GM23338 (cell line): Measurements from ENCODE around the gene IQGAP1. TPM values are rescaled to one million over a fixed set of nuclear protein-coding genes. Genes with fewer than 3 reads are reported as not detected.
A peak's percentile ranks its signal among the peaks of the same experiment; 100 is the strongest.

Experiments used
- ATAC-seq: fragments of 200-7000 bp; cut with Tn5 transposase; 3 replicates; pipeline ENCODE4 v1.9.1; 2020
- DNase-seq: peaks from one replicate; pipeline ENCODE4 v3.0.0-alpha.2; 2015; ENCODE audit warnings: low spot score
- H2AFZ ChIP-seq: fragments of 200-600 bp; sonication (generic); 2 replicates; pipeline ENCODE4 v1.8.0; 2016; ENCODE audit warnings: antibody characterized with exemption, mild to moderate bottlenecking, moderate library complexity
- H3F3A ChIP-seq: fragments of 200-600 bp; sonication (generic); replicated peaks from 2 replicates; pipeline ENCODE4 v1.8.0; 2017; ENCODE audit warnings: antibody characterized with exemption, mixed run types, low read depth
- H3K27ac ChIP-seq: fragments of 200-600 bp; sonication (generic); 2 replicates; pipeline ENCODE4 v1.6.1; 2016; ENCODE audit warnings: low read depth
- H3K27me3 ChIP-seq: fragments of 200-600 bp; sonication (generic); 2 replicates; pipeline ENCODE4 v1.8.0; 2016; ENCODE audit warnings: mild to moderate bottlenecking, mixed run types, moderate library complexity; ENCODE audit not compliant: insufficient read depth
- H3K36me3 ChIP-seq: fragments of 200-600 bp; sonication (generic); 2 replicates; pipeline ENCODE4 v1.8.0; 2016; ENCODE audit warnings: mild to moderate bottlenecking; ENCODE audit not compliant: insufficient read depth
- H3K4me1 ChIP-seq: fragments of 200-600 bp; sonication (generic); 2 replicates; pipeline ENCODE4 v1.8.0; 2016; ENCODE audit warnings: mild to moderate bottlenecking, moderate library complexity; ENCODE audit not compliant: insufficient read depth
- H3K4me2 ChIP-seq: fragments of 200-600 bp; sonication (generic); 2 replicates; pipeline ENCODE4 v1.7.1; 2017; ENCODE audit warnings: mixed run types
- H3K4me3 ChIP-seq: fragments of 200-600 bp; sonication (generic); 2 replicates; pipeline ENCODE4 v1.6.1; 2016; ENCODE audit warnings: mixed run types
- H3K79me2 ChIP-seq: fragments of 200-600 bp; sonication (generic); replicated peaks from 2 replicates; pipeline ENCODE4 v1.8.0; 2017; ENCODE audit warnings: mild to moderate bottlenecking; ENCODE audit not compliant: insufficient read depth
- H3K9me2 ChIP-seq: fragments of 200-600 bp; sonication (generic); 2 replicates; pipeline ENCODE4 v1.8.0; 2017; ENCODE audit not compliant: insufficient read depth
- H4K20me1 ChIP-seq: fragments of 200-600 bp; sonication (generic); replicated peaks from 2 replicates; pipeline ENCODE4 v1.8.0; 2017; ENCODE audit warnings: mild to moderate bottlenecking; ENCODE audit not compliant: insufficient read depth
- H3K27ac Mint-ChIP-seq: 2 replicates; pipeline ENCODE4 v1.8.0; 2020; ENCODE audit warnings: inconsistent platforms, mild to moderate bottlenecking, moderate library complexity, mixed read lengths
- H3K27me3 Mint-ChIP-seq: 3 replicates; pipeline ENCODE4 v1.8.0; 2022; ENCODE audit warnings: low read depth, mild to moderate bottlenecking, moderate library complexity, mixed read lengths, inconsistent platforms; ENCODE audit not compliant: insufficient read depth, poor library complexity
- H3K36me3 Mint-ChIP-seq: 3 replicates; pipeline ENCODE4 v1.8.0; 2021; ENCODE audit warnings: low read depth, mild to moderate bottlenecking, inconsistent platforms, moderate library complexity, mixed read lengths
- H3K4me1 Mint-ChIP-seq: 3 replicates; pipeline ENCODE4 v1.8.0; 2020; ENCODE audit warnings: mild to moderate bottlenecking, inconsistent platforms, mixed read lengths
- H3K4me3 Mint-ChIP-seq: 3 replicates; pipeline ENCODE4 v1.8.0; 2021; ENCODE audit warnings: moderate library complexity, mild to moderate bottlenecking, inconsistent platforms, mixed read lengths
- H3K9me3 Mint-ChIP-seq: 3 replicates; pipeline ENCODE4 v1.8.0; 2020; ENCODE audit warnings: moderate library complexity, mild to moderate bottlenecking, inconsistent platforms, mixed read lengths
- EZH2 ChIP-seq: fragments of 200-600 bp; sonication (generic); IDR thresholded peaks from one replicate; pipeline ENCODE4 v1.8.0; 2017; ENCODE audit warnings: antibody characterized with exemption, mild to moderate bottlenecking, low read depth; ENCODE audit not compliant: unreplicated experiment
- EZH2phosphoT487 ChIP-seq: fragments of 200-600 bp; sonication (generic); IDR thresholded peaks from one replicate; pipeline ENCODE4 v1.8.1; 2018; ENCODE audit warnings: antibody characterized with exemption; ENCODE audit not compliant: unreplicated experiment
- polyA plus RNA-seq: library from polyadenylated mRNA; unstranded; fragments of >200 nt; fragmentation: Nextera tagmentation; extraction: Ambion mirVana; gene quantifications from 2 replicates; pipeline ENCODE4 v1.2.1, GENCODE V29; 2016
- total RNA-seq: library from RNA; depleted of rRNA; stranded (reverse); fragments of >200 nt; shearing (Covaris generic); gene quantifications from 2 replicates; pipeline ENCODE4 v1.2.3, GENCODE V29; 2014
- TF ChIP-seq, protein P1 (sequence below), 2 experiments: fragments of 200-600 bp in 1 of 2; sonication (generic) in 1 of 2; conservative IDR thresholded peaks; 2 replicates each; pipeline versions ENCODE4 v1.5.1 to v1.6.1; 2016 to 2017; ENCODE audit warnings: antibody characterized with exemption in 2 of 2, low read depth in 2 of 2, mild to moderate bottlenecking in 2 of 2, moderate library complexity in 1 of 2
- TF ChIP-seq, protein P2 (sequence below): IDR thresholded peaks from 2 replicates; pipeline ENCODE4 v1.6.1; 2016; ENCODE audit warnings: antibody characterized with exemption
- TF ChIP-seq, protein P3 (sequence below): IDR thresholded peaks from one replicate; pipeline ENCODE4 v1.6.1; 2018; ENCODE audit warnings: antibody characterized with exemption; ENCODE audit not compliant: unreplicated experiment

The IQGAP1 gene
- total and polyA plus RNA-seq, 2 experiments from 2014 or later, result 92.7 to 159 TPM

DNA sequence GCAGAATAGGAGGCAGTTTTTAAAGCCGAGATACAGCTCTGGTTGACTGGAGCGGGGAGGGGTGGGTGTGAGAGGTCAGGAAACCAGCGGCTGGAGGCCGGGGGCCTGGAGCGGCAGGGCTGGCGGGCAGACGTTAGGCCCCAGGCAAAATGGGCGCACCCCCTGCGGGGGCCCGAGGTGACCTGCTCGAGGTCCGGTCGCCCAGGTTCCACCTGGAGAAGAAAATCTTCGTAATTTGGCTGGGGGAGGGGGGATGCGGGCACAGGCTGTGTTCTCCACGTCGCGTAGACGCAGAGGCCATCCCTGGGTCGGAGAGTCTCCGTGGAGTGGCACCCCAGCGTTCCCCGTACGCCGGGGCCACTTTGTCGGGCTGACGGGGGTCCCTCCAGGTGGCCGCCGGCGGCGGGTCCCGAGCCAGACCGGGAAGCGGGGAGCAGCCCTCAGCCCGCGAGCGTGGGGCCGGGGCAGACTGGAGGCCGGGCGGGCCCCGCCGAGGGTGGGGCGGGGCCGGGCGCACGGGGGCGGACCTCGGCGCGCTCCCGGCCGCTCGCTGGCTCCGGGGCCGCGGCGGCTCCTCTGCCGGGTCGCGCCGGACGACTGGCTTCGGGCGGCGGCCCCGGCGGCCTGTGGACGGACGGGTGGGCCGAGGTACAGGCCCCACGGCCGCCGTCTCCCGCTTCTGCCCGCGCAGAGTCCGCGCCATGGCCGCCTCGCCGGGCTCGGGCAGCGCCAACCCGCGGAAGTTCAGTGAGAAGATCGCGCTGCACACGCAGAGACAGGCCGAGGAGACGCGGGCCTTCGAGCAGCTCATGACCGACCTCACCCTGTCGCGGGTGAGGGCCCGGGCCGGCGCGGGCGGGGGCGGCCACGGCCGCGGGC, 141.6 kb downstream of the IQGAP1 start, which contains the start of gene CRTC3:
CRTC3 (plus strand) TSS at position 553 of the 879 bp plus-strand sequence; CDS start at position 702, 149 bp downstream.
- no peaks in the 10 kb centered on the region for H3K36me3 ChIP-seq
- H3K36me3 Mint-ChIP-seq, result no peaks in the 10 kb centered on the region; the same call in 2 of the 3 replicates
- peaks cover 4% of the 10 kb centered on the region; the same call in 1 of the 2 replicates for H3K9me2 ChIP-seq
- H3K4me2 ChIP-seq, result peak within 1 kb of the TSS; percentile 95
- peaks cover 7% of the 10 kb centered on the region for H3K4me1 Mint-ChIP-seq
- H3K79me2 ChIP-seq, result no peaks in the 10 kb centered on the region
- H3K9me3 Mint-ChIP-seq, result 0 out of 3 replicates have a peak, but pooled peaks cover 3% of the 10 kb centered on the region
- H3K27me3 Mint-ChIP-seq, result peaks cover 34% of the 10 kb centered on the region
- no peaks in the 10 kb centered on the region for H3K4me1 ChIP-seq
- TF ChIP-seq, protein P1, sequence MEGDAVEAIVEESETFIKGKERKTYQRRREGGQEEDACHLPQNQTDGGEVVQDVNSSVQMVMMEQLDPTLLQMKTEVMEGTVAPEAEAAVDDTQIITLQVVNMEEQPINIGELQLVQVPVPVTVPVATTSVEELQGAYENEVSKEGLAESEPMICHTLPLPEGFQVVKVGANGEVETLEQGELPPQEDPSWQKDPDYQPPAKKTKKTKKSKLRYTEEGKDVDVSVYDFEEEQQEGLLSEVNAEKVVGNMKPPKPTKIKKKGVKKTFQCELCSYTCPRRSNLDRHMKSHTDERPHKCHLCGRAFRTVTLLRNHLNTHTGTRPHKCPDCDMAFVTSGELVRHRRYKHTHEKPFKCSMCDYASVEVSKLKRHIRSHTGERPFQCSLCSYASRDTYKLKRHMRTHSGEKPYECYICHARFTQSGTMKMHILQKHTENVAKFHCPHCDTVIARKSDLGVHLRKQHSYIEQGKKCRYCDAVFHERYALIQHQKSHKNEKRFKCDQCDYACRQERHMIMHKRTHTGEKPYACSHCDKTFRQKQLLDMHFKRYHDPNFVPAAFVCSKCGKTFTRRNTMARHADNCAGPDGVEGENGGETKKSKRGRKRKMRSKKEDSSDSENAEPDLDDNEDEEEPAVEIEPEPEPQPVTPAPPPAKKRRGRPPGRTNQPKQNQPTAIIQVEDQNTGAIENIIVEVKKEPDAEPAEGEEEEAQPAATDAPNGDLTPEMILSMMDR (conservative IDR thresholded peaks at IDR 0.05; ENCODE audit: low read depth in 2 of 2), result peak in 1 of 2 experiments; percentile 22; a peak in 1 of 4 replicates
- TF ChIP-seq EZH2 (peak; percentile 61), EZH2phosphoT487 (no peak)
- ATAC-seq (peak; percentile 81), DNase-seq (peak; percentile 48)
- H3K4me3 Mint-ChIP-seq, result peak within 1 kb of the TSS; percentile 80
- H2AFZ ChIP-seq, result peak within 1 kb of the TSS; percentile 97
- H3K4me3 ChIP-seq, result peak within 1 kb of the TSS; percentile 79
- no peak within 1 kb of the TSS for H3K27ac ChIP-seq
- peaks cover 3% of the 10 kb centered on the region; the same call in 1 of the 2 replicates for H3F3A ChIP-seq
- H3K27me3 ChIP-seq, result peaks cover 51% of the 10 kb centered on the region
- H3K27ac Mint-ChIP-seq, result no peak within 1 kb of the TSS
- H4K20me1 ChIP-seq, result peaks cover 8% of the 10 kb centered on the region; the same call in 1 of the 2 replicates

DNA sequence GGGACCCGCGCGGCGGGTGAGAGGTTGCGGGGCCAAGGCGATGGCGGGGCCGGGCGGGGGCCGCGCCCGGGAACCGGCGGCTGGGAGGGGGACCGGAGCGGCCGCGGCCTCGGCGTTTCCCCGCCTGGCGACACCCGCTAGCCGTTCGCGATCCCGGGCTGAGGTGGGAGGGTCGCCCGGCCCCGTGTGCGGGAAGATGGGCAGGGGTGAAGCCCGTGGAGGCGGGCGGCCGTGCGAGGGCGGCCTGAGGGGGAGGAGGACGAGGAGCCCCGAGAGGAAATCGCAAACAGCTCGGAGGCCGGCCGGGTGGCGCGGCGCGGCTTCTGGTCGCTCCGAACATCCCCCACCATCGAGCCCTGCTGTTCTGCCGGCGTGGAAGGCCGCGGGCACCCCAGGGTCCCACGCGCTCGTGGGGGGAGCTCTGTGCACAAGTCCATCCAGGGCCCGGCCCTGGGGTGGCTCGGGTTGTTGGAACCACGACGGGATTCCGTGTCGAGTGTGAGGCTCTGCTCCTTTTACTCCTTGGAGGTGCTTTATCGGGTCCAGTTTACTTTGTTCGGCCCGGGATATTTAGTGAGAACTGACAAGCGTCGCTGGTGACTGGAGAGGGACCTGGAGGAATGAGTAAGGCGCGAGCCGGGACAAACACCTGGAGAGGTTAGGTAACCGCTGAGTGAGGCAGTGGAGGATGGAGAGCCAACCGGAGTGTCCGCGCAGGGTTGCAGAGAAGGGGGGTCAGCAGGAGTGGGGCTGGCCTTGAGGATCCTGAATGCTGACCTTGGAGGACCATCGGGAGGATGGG, 142.4 kb downstream of the IQGAP1 start:
- Histone ChIP-seq H3K4me1 (no peaks in the 10 kb centered on the region), H3K9me2 (peaks cover 4% of the 10 kb centered on the region; the same call in 1 of the 2 replicates), H3K79me2 (no peaks in the 10 kb centered on the region), H2AFZ (peak overlapping the region; percentile 93), H3K27ac (no peak overlapping the region), H3F3A (peaks cover 3% of the 10 kb centered on the region; the same call in 1 of the 2 replicates), H3K4me2 (peak overlapping the region; percentile 95), H3K36me3 (no peaks in the 10 kb centered on the region), H3K27me3 (peaks cover 51% of the 10 kb centered on the region), H4K20me1 (peaks cover 8% of the 10 kb centered on the region; the same call in 1 of the 2 replicates), H3K4me3 (peak overlapping the region; percentile 79)
- peak overlapping the region; percentile 80 for H3K4me3 Mint-ChIP-seq
- DNase-seq (peak; percentile 77), ATAC-seq (peak; percentile 58)
- no peaks in the 10 kb centered on the region; the same call in 2 of the 3 replicates for H3K36me3 Mint-ChIP-seq
- peaks cover 32% of the 10 kb centered on the region for H3K27me3 Mint-ChIP-seq
- H3K9me3 Mint-ChIP-seq, result 0 out of 3 replicates have a peak, but pooled peaks cover 3% of the 10 kb centered on the region
- H3K27ac Mint-ChIP-seq, result no peak overlapping the region
- peaks cover 7% of the 10 kb centered on the region for H3K4me1 Mint-ChIP-seq
- TF ChIP-seq, protein P2, sequence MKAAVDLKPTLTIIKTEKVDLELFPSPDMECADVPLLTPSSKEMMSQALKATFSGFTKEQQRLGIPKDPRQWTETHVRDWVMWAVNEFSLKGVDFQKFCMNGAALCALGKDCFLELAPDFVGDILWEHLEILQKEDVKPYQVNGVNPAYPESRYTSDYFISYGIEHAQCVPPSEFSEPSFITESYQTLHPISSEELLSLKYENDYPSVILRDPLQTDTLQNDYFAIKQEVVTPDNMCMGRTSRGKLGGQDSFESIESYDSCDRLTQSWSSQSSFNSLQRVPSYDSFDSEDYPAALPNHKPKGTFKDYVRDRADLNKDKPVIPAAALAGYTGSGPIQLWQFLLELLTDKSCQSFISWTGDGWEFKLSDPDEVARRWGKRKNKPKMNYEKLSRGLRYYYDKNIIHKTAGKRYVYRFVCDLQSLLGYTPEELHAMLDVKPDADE, result no peak
- TF ChIP-seq, protein P3, sequence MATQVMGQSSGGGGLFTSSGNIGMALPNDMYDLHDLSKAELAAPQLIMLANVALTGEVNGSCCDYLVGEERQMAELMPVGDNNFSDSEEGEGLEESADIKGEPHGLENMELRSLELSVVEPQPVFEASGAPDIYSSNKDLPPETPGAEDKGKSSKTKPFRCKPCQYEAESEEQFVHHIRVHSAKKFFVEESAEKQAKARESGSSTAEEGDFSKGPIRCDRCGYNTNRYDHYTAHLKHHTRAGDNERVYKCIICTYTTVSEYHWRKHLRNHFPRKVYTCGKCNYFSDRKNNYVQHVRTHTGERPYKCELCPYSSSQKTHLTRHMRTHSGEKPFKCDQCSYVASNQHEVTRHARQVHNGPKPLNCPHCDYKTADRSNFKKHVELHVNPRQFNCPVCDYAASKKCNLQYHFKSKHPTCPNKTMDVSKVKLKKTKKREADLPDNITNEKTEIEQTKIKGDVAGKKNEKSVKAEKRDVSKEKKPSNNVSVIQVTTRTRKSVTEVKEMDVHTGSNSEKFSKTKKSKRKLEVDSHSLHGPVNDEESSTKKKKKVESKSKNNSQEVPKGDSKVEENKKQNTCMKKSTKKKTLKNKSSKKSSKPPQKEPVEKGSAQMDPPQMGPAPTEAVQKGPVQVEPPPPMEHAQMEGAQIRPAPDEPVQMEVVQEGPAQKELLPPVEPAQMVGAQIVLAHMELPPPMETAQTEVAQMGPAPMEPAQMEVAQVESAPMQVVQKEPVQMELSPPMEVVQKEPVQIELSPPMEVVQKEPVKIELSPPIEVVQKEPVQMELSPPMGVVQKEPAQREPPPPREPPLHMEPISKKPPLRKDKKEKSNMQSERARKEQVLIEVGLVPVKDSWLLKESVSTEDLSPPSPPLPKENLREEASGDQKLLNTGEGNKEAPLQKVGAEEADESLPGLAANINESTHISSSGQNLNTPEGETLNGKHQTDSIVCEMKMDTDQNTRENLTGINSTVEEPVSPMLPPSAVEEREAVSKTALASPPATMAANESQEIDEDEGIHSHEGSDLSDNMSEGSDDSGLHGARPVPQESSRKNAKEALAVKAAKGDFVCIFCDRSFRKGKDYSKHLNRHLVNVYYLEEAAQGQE, result no peak
- TF ChIP-seq EZH2phosphoT487, result peak; percentile 60
- TF ChIP-seq EZH2, result peak; percentile 58
